Endodermal cell (in vitro differentiated cells): ENCODE data around the gene GALNT6. TPM values are rescaled to one million over a fixed set of nuclear protein-coding genes. Genes with fewer than 3 reads are reported as not detected.

ENCODE experiments used
- DNase-seq: peaks from one replicate; pipeline ENCODE4 v3.0.0-alpha.2; 2017
- H3K27ac ChIP-seq: 2 replicates; pipeline ENCODE4 v1.5.1; 2013; ENCODE audit warnings: mild to moderate bottlenecking, low read depth, low read length, moderate library complexity
- H3K27me3 ChIP-seq: 2 replicates; pipeline ENCODE4 v1.6.1; 2013; ENCODE audit warnings: mild to moderate bottlenecking, low read length, moderate library complexity; ENCODE audit not compliant: insufficient read depth, control insufficient read depth, poor library complexity, severe bottlenecking
- H3K36me3 ChIP-seq: 2 replicates; pipeline ENCODE4 v1.7.0; 2013; ENCODE audit warnings: mild to moderate bottlenecking, low read length, moderate library complexity; ENCODE audit not compliant: control insufficient read depth, insufficient read depth
- H3K4me1 ChIP-seq: one replicate; pipeline ENCODE4 v1.7.0; 2013; ENCODE audit warnings: low read length; ENCODE audit not compliant: control insufficient read depth, insufficient read depth
- H3K4me3 ChIP-seq: 2 replicates; pipeline ENCODE4 v1.5.1; 2013; ENCODE audit warnings: mild to moderate bottlenecking, low read length, moderate library complexity
- H3K9ac ChIP-seq: 2 replicates; pipeline ENCODE4 v1.6.1; 2013; ENCODE audit warnings: mild to moderate bottlenecking, low read length, moderate library complexity; ENCODE audit not compliant: poor library complexity, severe bottlenecking; ENCODE audit errors: extremely low read depth
- H3K9me3 ChIP-seq: 2 replicates; pipeline ENCODE4 v1.6.1; 2013; ENCODE audit warnings: mild to moderate bottlenecking, low read length, moderate library complexity; ENCODE audit not compliant: control insufficient read depth
- H3K27ac Mint-ChIP-seq: 2 replicates; pipeline ENCODE4 v1.8.0; 2020; ENCODE audit warnings: mixed read lengths
- H3K27me3 Mint-ChIP-seq: 2 replicates; pipeline ENCODE4 v1.8.0; 2021; ENCODE audit warnings: mild to moderate bottlenecking, mixed read lengths; ENCODE audit not compliant: insufficient read depth
- H3K36me3 Mint-ChIP-seq: 2 replicates; pipeline ENCODE4 v1.8.0; 2020; ENCODE audit warnings: low read depth, mixed read lengths
- H3K4me1 Mint-ChIP-seq: 2 replicates; pipeline ENCODE4 v1.8.0; 2020; ENCODE audit warnings: mixed read lengths
- H3K4me3 Mint-ChIP-seq: 2 replicates; pipeline ENCODE4 v1.8.0; 2020; ENCODE audit warnings: mild to moderate bottlenecking, moderate library complexity, mixed read lengths
- H3K9me3 Mint-ChIP-seq: 2 replicates; pipeline ENCODE4 v1.8.0; 2020; ENCODE audit warnings: mild to moderate bottlenecking, mixed read lengths
- CTCF ChIP-seq: fragments of 200-600 bp; sonication (generic); conservative IDR thresholded peaks from 2 replicates; pipeline ENCODE4 v1.5.0; 2021; ENCODE audit warnings: antibody characterized with exemption, mild to moderate bottlenecking
- WGBS, 2 experiments: methylation state at CpG; one replicate each; pipeline versions ENCODE4 v1.1.5 to v1.1.7; 2013; ENCODE audit warnings: missing lambda C conversion rate in 2 of 2, mixed read lengths in 1 of 2; ENCODE audit not compliant: insufficient coverage in 1 of 2, insufficient read length in 1 of 2; 5-methylcytosine and 5-hydroxymethylcytosine counted together
- total RNA-seq, 2 donors: library from RNA; stranded (reverse); fragmentation: NEBNext Ultra II Directional in 1 of 2; extraction: Animal tissue kit (Norgen Biotek cat#: 25700) in 1 of 2; gene quantifications; 2 replicates in 1 of 2; 3 replicates in 1 of 2; pipeline ENCODE4 v1.2.1, GENCODE V29; 2021

Gene GALNT6
- total RNA-seq, 2 donors from 2014 or later = 13.9 to 19.1 TPM

- Mint-ChIP-seq H3K4me1 (peaks cover 22% of the 10 kb centered on the region), H3K9me3 (no peaks in the 10 kb centered on the region), H3K4me3 (no peak overlapping the region), H3K27me3 (no peaks in the 10 kb centered on the region), H3K27ac (no peak overlapping the region), H3K36me3 (peaks cover 13% of the 10 kb centered on the region)
- TF ChIP-seq CTCF = no peak
- DNase-seq = peak; percentile 79
- H3K9me3 ChIP-seq = no peaks in the 10 kb centered on the region
- H3K4me3 ChIP-seq = no peak overlapping the region
- H3K36me3 ChIP-seq = peaks cover 13% of the 10 kb centered on the region
- no peaks in the 10 kb centered on the region for H3K27me3 ChIP-seq
- H3K4me1 ChIP-seq = peaks cover 8% of the 10 kb centered on the region
- no peak overlapping the region for H3K27ac ChIP-seq
- no peak overlapping the region for H3K9ac ChIP-seq
- WGBS, 2 experiments = 89 to 94% methylated on average over 9 to 17 of the region's 17 CpGs
These were observed 22.3 kb downstream of the GALNT6 start for GRCh38 chr12:51368640-51369517.

GRCh38 chr12:51365276-51365675 lies 25.9 kb downstream of the GALNT6 start:
- no peak for TF ChIP-seq CTCF
- no peak for DNase-seq
- Mint-ChIP-seq H3K27me3 (peaks cover 6% of the 10 kb centered on the region), H3K4me1 (peaks cover 26% of the 10 kb centered on the region), H3K27ac (no peak overlapping the region), H3K4me3 (no peak overlapping the region), H3K9me3 (no peaks in the 10 kb centered on the region), H3K36me3 (peaks cover 4% of the 10 kb centered on the region)
- H3K36me3 ChIP-seq = no peaks in the 10 kb centered on the region
- H3K4me3 ChIP-seq = no peak overlapping the region
- H3K27me3 ChIP-seq = peaks cover 6% of the 10 kb centered on the region
- WGBS, 2 experiments = 92 to 96% methylated on average over 9 to 10 of the region's 10 CpGs
- no peaks in the 10 kb centered on the region for H3K9me3 ChIP-seq
- H3K27ac ChIP-seq = no peak overlapping the region
- no peak overlapping the region for H3K9ac ChIP-seq
- H3K4me1 ChIP-seq = peaks cover 15% of the 10 kb centered on the region

- H3K36me3 ChIP-seq = no peaks in the 10 kb centered on the region
- H3K27me3 Mint-ChIP-seq = peaks cover 10% of the 10 kb centered on the region
- 92% methylated on average over 4 to 11 of the region's 11 CpGs for WGBS, 2 experiments
- peaks cover 24% of the 10 kb centered on the region for H3K4me1 Mint-ChIP-seq
- H3K36me3 Mint-ChIP-seq = peaks cover 5% of the 10 kb centered on the region
- H3K9ac ChIP-seq = no peak overlapping the region
- no peaks in the 10 kb centered on the region for H3K9me3 Mint-ChIP-seq
- H3K27ac ChIP-seq = no peak overlapping the region
- no peak overlapping the region for H3K4me3 ChIP-seq
- no peaks in the 10 kb centered on the region for H3K9me3 ChIP-seq
- no peak for DNase-seq
- no peak overlapping the region for H3K27ac Mint-ChIP-seq
- peaks cover 12% of the 10 kb centered on the region for H3K27me3 ChIP-seq
- TF ChIP-seq CTCF = no peak
- H3K4me3 Mint-ChIP-seq = no peak overlapping the region
- peaks cover 15% of the 10 kb centered on the region for H3K4me1 ChIP-seq
These were observed 27.2 kb downstream of the GALNT6 start for GRCh38 chr12:51364001-51364400.
